GM18867 (cell line): ENCODE measurements around the gene CCDC112.
A peak's percentile ranks its signal among the peaks of the same experiment; 100 is the strongest.
"Not testable (repeated sequence)": the region's sequence is repeated elsewhere in the genome, so short reads cannot be mapped to it uniquely, and the experiment has no call there.

ENCODE experiments used
- ATAC-seq: cut with Tn5 transposase; IDR thresholded peaks from one replicate; pipeline ENCODE4 v1.9.1; 2021; ENCODE audit warnings: mild to moderate bottlenecking, moderate library complexity; ENCODE audit not compliant: unreplicated experiment

CCDC112 gene

GRCh38 chr5:115263078-115263380 lies 33.4 kb downstream of the CCDC112 start:
- no peak for ATAC-seq

- peak; percentile 94 for ATAC-seq
Measured at GRCh38 chr5:115262321-115263077, 34.0 kb downstream of the CCDC112 start, which contains the start of gene PGGT1B. Gene PGGT1B (minus strand): TSS chr5:115262877. CDS start chr5:115262851, 26 bp downstream.

- ATAC-seq = peak; percentile 46
Measured at GRCh38 chr5:115262011-115262320, 34.5 kb downstream of the CCDC112 start.

GRCh38 chr5:115260248-115260647 lies 36.2 kb downstream of the CCDC112 start:
- no peak for ATAC-seq

- ATAC-seq = no peak
Measured at GRCh38 chr5:115257981-115258380, 38.5 kb downstream of the CCDC112 start.

- ATAC-seq = not testable (repeated sequence)
Measured at GRCh38 chr5:115249379-115249778, 47.1 kb downstream of the CCDC112 start.

GRCh38 chr5:115246361-115246991 lies 50.0 kb downstream of the CCDC112 start:
- peak; percentile 70 for ATAC-seq

GRCh38 chr5:115243412-115243811 lies 53.0 kb downstream of the CCDC112 start:
- peak; percentile 70 for ATAC-seq

- ATAC-seq = no peak
Measured at GRCh38 chr5:115241881-115242642, 54.4 kb downstream of the CCDC112 start.

- ATAC-seq = no peak
Measured at GRCh38 chr5:115237066-115237465, 59.4 kb downstream of the CCDC112 start.

GRCh38 chr5:115236599-115236998 lies 59.9 kb downstream of the CCDC112 start:
- no peak for ATAC-seq

GRCh38 chr5:115231598-115231997 lies 64.9 kb downstream of the CCDC112 start:
- no peak for ATAC-seq

- ATAC-seq = no peak
Measured at GRCh38 chr5:115229606-115230005, 66.8 kb downstream of the CCDC112 start.

GRCh38 chr5:115227281-115227680 lies 69.2 kb downstream of the CCDC112 start:
- ATAC-seq = no peak
